GDM1 (cell line): ENCODE measurements around the gene HRH2.
"Not testable (repeated sequence)": the region's sequence is repeated elsewhere in the genome, so short reads cannot be mapped to it uniquely, and the experiment has no call there.

Experiments
- DNase-seq: peaks from one replicate; lab custom pipeline; 2025; lab: John Stamatoyannopoulos, UW

The HRH2 gene

GRCh38 chr5:175741556-175741955, 83.7 kb downstream of the HRH2 start:
- peak; percentile 34 for DNase-seq

GRCh38 chr5:175742290-175742994, 84.6 kb downstream of the HRH2 start:
- DNase-seq = no peak

GRCh38 chr5:175743676-175744210, 85.9 kb downstream of the HRH2 start:
- DNase-seq = no peak

GRCh38 chr5:175745210-175745609, 87.3 kb downstream of the HRH2 start:
- DNase-seq = no peak

- DNase-seq = no peak
These were observed 89.0 kb downstream of the HRH2 start for GRCh38 chr5:175746851-175747250.

GRCh38 chr5:175747539-175748060, 89.7 kb downstream of the HRH2 start:
- no peak for DNase-seq

- DNase-seq = no peak
These were observed 90.8 kb downstream of the HRH2 start for GRCh38 chr5:175748650-175749049.

GRCh38 chr5:175749591-175749990, 91.7 kb downstream of the HRH2 start:
- DNase-seq = no peak

GRCh38 chr5:175750511-175750931, 92.7 kb downstream of the HRH2 start:
- no peak for DNase-seq

GRCh38 chr5:175751369-175751768, 93.5 kb downstream of the HRH2 start:
- no peak for DNase-seq

GRCh38 chr5:175752826-175753535, 95.1 kb downstream of the HRH2 start:
- DNase-seq = no peak

- DNase-seq = no peak
These were observed 95.9 kb downstream of the HRH2 start for GRCh38 chr5:175753536-175754402.

- not testable (repeated sequence) for DNase-seq
These were observed 102.1 kb downstream of the HRH2 start for GRCh38 chr5:175759991-175760390.
